Sigmoid colon (tissue), 7 donors: ENCODE measurements around the gene CD2BP2. TPM values are rescaled to one million over a fixed set of nuclear protein-coding genes. Genes with fewer than 3 reads are reported as not detected.
A peak's percentile ranks its signal among the peaks of the same experiment; 100 is the strongest.

ENCODE experiments used
- DNase-seq: peaks from one replicate; pipeline ENCODE4 v3.0.0-alpha.2; 2019
- H3K27ac ChIP-seq, 4 donors: fragments of 200-600 bp; sonication (generic); one replicate each; pipeline ENCODE4 v1.5.1; 2016 to 2019; ENCODE audit warnings: mild to moderate bottlenecking in 1 of 4
- H3K27me3 ChIP-seq, 3 donors: fragments of 200-600 bp; sonication (generic); one replicate each; pipeline ENCODE4 v1.5.1; 2019; ENCODE audit warnings: mild to moderate bottlenecking in 1 of 3
- H3K36me3 ChIP-seq, 4 donors: fragments of 200-600 bp; sonication (generic); one replicate each; pipeline ENCODE4 v1.5.1; 2016 to 2019
- H3K4me1 ChIP-seq, 4 donors: fragments of 200-600 bp; sonication (generic); one replicate each; pipeline ENCODE4 v1.5.1; 2017 to 2019
- H3K4me3 ChIP-seq, 4 donors: fragments of 200-600 bp; sonication (generic); one replicate each; pipeline ENCODE4 v1.5.1; 2017 to 2019; ENCODE audit warnings: mild to moderate bottlenecking in 2 of 4, moderate library complexity in 1 of 4
- H3K9me3 ChIP-seq, 4 donors: fragments of 200-600 bp in 3 of 4; sonication (generic) in 3 of 4; one replicate each; pipeline versions ENCODE4 v1.5.1 to v1.6.1; 2013 to 2019
- EP300 ChIP-seq, 4 donors: sonication (generic); formaldehyde crosslinking; IDR thresholded peaks; one replicate each; pipeline ENCODE4 v1.6.1; 2017; ENCODE audit warnings: antibody characterized with exemption in 4 of 4
- POLR2A ChIP-seq, 2 donors: fragments of 450-650 bp; IDR thresholded peaks; one replicate each; pipeline ENCODE4 v1.6.1; 2016; ENCODE audit warnings: antibody characterized with exemption in 2 of 2, mild to moderate bottlenecking in 2 of 2, moderate library complexity in 2 of 2
- POLR2AphosphoS5 ChIP-seq, 4 donors: sonication (generic); formaldehyde crosslinking; IDR thresholded peaks; one replicate each; pipeline ENCODE4 v1.6.1; 2017; ENCODE audit warnings: antibody characterized with exemption in 4 of 4
- WGBS, 2 donors: extraction: QIAGEN DNeasy Blood & Tissue Kit; methylation state at CpG; one replicate each; pipeline ENCODE4 v1.1.7; 2013; 5-methylcytosine and 5-hydroxymethylcytosine counted together
- intact Hi-C: fragments of 100-400 bp; cut with DNase I; formaldehyde crosslinking; loops from one replicate; pipeline ENCODE4 v1.15.1; 2023
- polyA plus RNA-seq, 3 donors: library from polyadenylated mRNA; stranded (reverse); fragments of 200-250 nt; gene quantifications; one replicate each; pipeline ENCODE4 v1.2.3, GENCODE V29; 2013
- total RNA-seq, 4 donors: library from RNA; depleted of rRNA; stranded (reverse); fragments of >200 nt; gene quantifications; one replicate each; pipeline ENCODE4 v1.1.0, GENCODE V29; 2016
- TF ChIP-seq, protein P1 (sequence below), 4 experiments: fragments of 450-650 bp in 3 of 4; fragments of 200-600 bp in 1 of 4; IDR thresholded peaks; one replicate each; pipeline ENCODE4 v1.5.1; 2016 to 2019; ENCODE audit warnings: antibody characterized with exemption in 4 of 4, mild to moderate bottlenecking in 3 of 4, moderate library complexity in 2 of 4
- donor health status: healthy with polysubstance abuse.
- donor health status: Bipolar disorder and iron deficiency.
- donor health status: healthy.

Gene CD2BP2
- total and polyA plus RNA-seq, 7 donors: 29.9 to 57.3 (median 47.1) TPM

- peaks cover 0 to 53% (median 49%) of the 10 kb centered on the region in 4 donors for H3K4me1 ChIP-seq
- peak; percentile 64 to 81 (median 79) for TF ChIP-seq POLR2AphosphoS5 (IDR thresholded peaks at IDR 0.05)
- TF ChIP-seq EP300 (IDR thresholded peaks at IDR 0.05): no peak
- TF ChIP-seq, protein P1, sequence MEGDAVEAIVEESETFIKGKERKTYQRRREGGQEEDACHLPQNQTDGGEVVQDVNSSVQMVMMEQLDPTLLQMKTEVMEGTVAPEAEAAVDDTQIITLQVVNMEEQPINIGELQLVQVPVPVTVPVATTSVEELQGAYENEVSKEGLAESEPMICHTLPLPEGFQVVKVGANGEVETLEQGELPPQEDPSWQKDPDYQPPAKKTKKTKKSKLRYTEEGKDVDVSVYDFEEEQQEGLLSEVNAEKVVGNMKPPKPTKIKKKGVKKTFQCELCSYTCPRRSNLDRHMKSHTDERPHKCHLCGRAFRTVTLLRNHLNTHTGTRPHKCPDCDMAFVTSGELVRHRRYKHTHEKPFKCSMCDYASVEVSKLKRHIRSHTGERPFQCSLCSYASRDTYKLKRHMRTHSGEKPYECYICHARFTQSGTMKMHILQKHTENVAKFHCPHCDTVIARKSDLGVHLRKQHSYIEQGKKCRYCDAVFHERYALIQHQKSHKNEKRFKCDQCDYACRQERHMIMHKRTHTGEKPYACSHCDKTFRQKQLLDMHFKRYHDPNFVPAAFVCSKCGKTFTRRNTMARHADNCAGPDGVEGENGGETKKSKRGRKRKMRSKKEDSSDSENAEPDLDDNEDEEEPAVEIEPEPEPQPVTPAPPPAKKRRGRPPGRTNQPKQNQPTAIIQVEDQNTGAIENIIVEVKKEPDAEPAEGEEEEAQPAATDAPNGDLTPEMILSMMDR (IDR thresholded peaks at IDR 0.05): no peak
- TF ChIP-seq POLR2A (IDR thresholded peaks at IDR 0.05): no peak
- 81 to 82% methylated on average over 11 of the region's 11 CpGs for WGBS, 2 donors
- peak; percentile 94 for DNase-seq
- no peak overlapping the region for H3K4me3 ChIP-seq
- intact Hi-C loops: loop anchor here (1.0 to 2.0 kb wide), 2 partner anchors 17 to 55 kb away; partner anchors contain the start of gene ZNF771
- peak overlapping the region; percentile 79 to 99 (median 94) for H3K27ac ChIP-seq
- no peaks in the 10 kb centered on the region for H3K9me3 ChIP-seq
- no peaks in the 10 kb centered on the region for H3K27me3 ChIP-seq
- peaks cover 0 to 40% (median 14%) of the 10 kb centered on the region in 4 donors for H3K36me3 ChIP-seq
Measured at GRCh38 chr16:30351586-30352419, 3.3 kb downstream of the CD2BP2 start.

- peaks cover 0 to 40% (median 14%) of the 10 kb centered on the region in 4 donors for H3K36me3 ChIP-seq
- no peak for DNase-seq
Measured at GRCh38 chr16:30351001-30351441, 4.1 kb downstream of the CD2BP2 start.

GRCh38 chr16:30350134-30350871 lies 4.8 kb downstream of the CD2BP2 start:
- TF ChIP-seq, protein P1 (IDR thresholded peaks at IDR 0.05): no peak
- no peak for TF ChIP-seq POLR2AphosphoS5 (IDR thresholded peaks at IDR 0.05)
- no peak for TF ChIP-seq POLR2A (IDR thresholded peaks at IDR 0.05)
- no peak for TF ChIP-seq EP300 (IDR thresholded peaks at IDR 0.05)
- peak overlapping the region in 1 of 4 donors; percentile 99 for H3K27ac ChIP-seq
- no peaks in the 10 kb centered on the region for H3K27me3 ChIP-seq
- no peak for DNase-seq
- H3K9me3 ChIP-seq: no peaks in the 10 kb centered on the region
- intact Hi-C loops: no loop called here
- no peak overlapping the region for H3K4me3 ChIP-seq
- H3K36me3 ChIP-seq: peaks cover 0 to 40% (median 14%) of the 10 kb centered on the region in 4 donors
- WGBS, 2 donors: 70 to 72% methylated on average over 3 of the region's 3 CpGs
- H3K4me1 ChIP-seq: peaks cover 0 to 39% (median 36%) of the 10 kb centered on the region in 4 donors

More at GRCh38 chr16:30351001-30351441, 4.1 kb downstream of the CD2BP2 start:
- Histone ChIP-seq H3K27ac (peak overlapping the region; percentile 79 to 99 (median 94)), H3K9me3 (no peaks in the 10 kb centered on the region), H3K4me3 (no peak overlapping the region), H3K27me3 (no peaks in the 10 kb centered on the region), H3K4me1 (peaks cover 0 to 45% (median 42%) of the 10 kb centered on the region in 4 donors)
- 91 to 92% methylated on average over 15 of the region's 15 CpGs for WGBS, 2 donors
- intact Hi-C loops: no loop called here
- TF ChIP-seq POLR2A (IDR thresholded peaks at IDR 0.05) (no peak), EP300 (IDR thresholded peaks at IDR 0.05) (no peak)
- TF ChIP-seq, protein P1 (IDR thresholded peaks at IDR 0.05): no peak

DNA sequence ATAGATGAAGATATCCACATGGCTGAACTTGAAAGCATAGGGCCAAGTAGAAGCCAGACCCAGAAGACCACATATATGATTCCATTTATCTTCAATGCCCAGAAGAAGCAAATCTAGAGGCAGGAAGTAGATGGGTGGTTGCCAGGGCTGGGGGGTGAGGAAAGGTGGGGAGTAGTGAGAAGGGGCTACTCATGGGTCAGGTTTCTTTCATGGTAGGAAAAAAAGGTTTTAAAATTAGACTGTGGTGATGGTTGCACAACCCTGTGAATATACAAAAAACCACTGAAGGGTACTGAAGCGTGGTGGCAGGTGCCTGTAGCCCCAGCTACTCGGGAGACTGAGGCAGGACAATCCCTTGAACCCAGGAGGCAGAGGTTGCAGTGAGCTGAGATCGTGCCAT lies 5.4 kb downstream of the CD2BP2 start:
- peaks cover 0 to 40% (median 14%) of the 10 kb centered on the region in 4 donors for H3K36me3 ChIP-seq
- no peaks in the 10 kb centered on the region for H3K27me3 ChIP-seq
- no peak overlapping the region for H3K4me3 ChIP-seq
- 81 to 87% methylated on average over 3 of the region's 3 CpGs for WGBS, 2 donors
- intact Hi-C loops: no loop called here
- H3K27ac ChIP-seq: peak overlapping the region in 1 of 4 donors; percentile 36
- H3K4me1 ChIP-seq: peaks cover 0 to 39% (median 35%) of the 10 kb centered on the region in 4 donors
- no peaks in the 10 kb centered on the region for H3K9me3 ChIP-seq
- DNase-seq: no peak
- no peak for TF ChIP-seq POLR2AphosphoS5 (IDR thresholded peaks at IDR 0.05)

DNA sequence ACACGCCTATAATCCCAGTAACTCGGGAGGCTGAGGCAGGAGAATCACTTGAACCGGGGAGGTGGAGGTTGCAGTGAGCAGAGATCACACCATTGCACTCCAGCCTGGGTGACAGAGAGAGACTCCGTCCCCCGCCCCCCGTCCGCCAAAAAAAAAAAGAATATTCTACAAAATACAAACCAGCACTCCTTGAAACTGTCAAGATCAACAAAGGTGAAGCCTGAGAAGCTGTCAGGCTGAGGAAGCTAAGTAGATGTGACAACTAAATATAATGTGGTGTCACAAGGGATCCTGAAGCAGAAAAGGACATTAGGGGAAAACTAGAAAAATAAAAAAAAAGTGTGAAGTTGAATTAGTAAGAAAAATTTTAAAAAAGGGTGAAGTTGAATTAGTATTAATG lies 6.2 kb downstream of the CD2BP2 start:
- WGBS, 2 donors: 94 to 96% methylated on average over 7 of the region's 7 CpGs
- no peaks in the 10 kb centered on the region for H3K27me3 ChIP-seq

More for the DNA sequence above, 6.2 kb downstream of the CD2BP2 start:
- Histone ChIP-seq H3K27ac (no peak overlapping the region), H3K9me3 (no peaks in the 10 kb centered on the region), H3K4me3 (no peak overlapping the region), H3K4me1 (peaks cover 0 to 31% (median 28%) of the 10 kb centered on the region in 4 donors), H3K36me3 (peaks cover 0 to 39% (median 14%) of the 10 kb centered on the region in 4 donors)
- TF ChIP-seq POLR2AphosphoS5 (IDR thresholded peaks at IDR 0.05) (no peak), EP300 (IDR thresholded peaks at IDR 0.05) (no peak), POLR2A (IDR thresholded peaks at IDR 0.05) (no peak)
- intact Hi-C loops: no loop called here
- DNase-seq: no peak
